ENCODE results near the gene KRTAP29-1.

- no peak for TF ChIP-seq POLR2A (IDR thresholded peaks at IDR 0.05; ENCODE audit: low read depth, low read length)
- TF ChIP-seq POLR2AphosphoS5 (IDR thresholded peaks at IDR 0.05; ENCODE audit: low read depth, low read length) = no peak
Observed at GRCh38 chr17:41256291-41256685, 46.4 kb downstream of the KRTAP29-1 start.

Data from GM12892 (cell line).